ENCODE data around the gene RAD51C. TPM values are rescaled to one million over a fixed set of nuclear protein-coding genes. Genes with fewer than 3 reads are reported as not detected.

Gene RAD51C
- total RNA-seq, 2 experiments from 2014 or later: 51.0 to 118 TPM

DNA sequence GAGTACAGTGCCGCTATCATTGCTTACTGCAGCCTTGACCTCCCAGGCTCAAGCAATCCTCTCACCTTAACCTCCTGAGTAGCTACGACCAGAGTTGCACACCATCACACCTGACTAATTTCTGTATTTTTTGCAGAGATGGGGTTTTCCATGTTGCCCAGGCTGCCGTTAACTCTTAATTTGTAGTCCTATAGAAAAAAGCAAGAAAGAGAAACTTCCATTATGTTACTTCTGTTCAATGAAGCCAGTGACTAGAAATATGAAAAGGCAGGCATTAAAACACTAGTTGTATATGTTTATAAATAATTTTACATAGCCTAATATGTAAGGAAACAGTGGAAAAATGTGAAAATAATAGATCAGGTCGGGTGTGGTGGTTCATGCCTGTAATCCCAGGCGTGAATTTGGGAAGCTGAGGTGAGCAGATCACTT lies 9.7 kb downstream of the RAD51C start:
- no peak for DNase-seq (ENCODE audit: low spot score)
- Histone ChIP-seq H3K9me2 (ENCODE audit: insufficient read depth, low read length) (no peaks in the 10 kb centered on the region), H3K9me3 (ENCODE audit: low read length) (no peaks in the 10 kb centered on the region), H3K27ac (ENCODE audit: low read depth, low read length, poor library complexity, severe bottlenecking) (no peak overlapping the region), H3K79me2 (ENCODE audit: insufficient read depth, low read depth, low read length) (no peaks in the 10 kb centered on the region), H3K4me1 (ENCODE audit: insufficient read depth, low read length, poor library complexity, severe bottlenecking) (no peaks in the 10 kb centered on the region), H2AFZ (ENCODE audit: low read length) (no peak overlapping the region), H4K20me1 (ENCODE audit: insufficient read depth, low read length) (no peaks in the 10 kb centered on the region), H3K36me3 (ENCODE audit: insufficient read depth, low read length) (peaks cover 74% of the 10 kb centered on the region), H3K4me3 (ENCODE audit: low read depth, low read length, poor library complexity, severe bottlenecking) (no peak overlapping the region), H3K4me2 (ENCODE audit: low read length) (no peak overlapping the region)
- BruUV-seq (replicated peaks): no TSS peak
- ChIA-PET CTCF (ENCODE audit: unreplicated experiment) (no interaction called here), POLR2A (interaction anchor here (1.2 kb wide), 1 partner anchor 339 kb away, joined by 3 read pairs; no protein-coding TSS in a partner anchor)
- TF ChIP-seq, protein P1, sequence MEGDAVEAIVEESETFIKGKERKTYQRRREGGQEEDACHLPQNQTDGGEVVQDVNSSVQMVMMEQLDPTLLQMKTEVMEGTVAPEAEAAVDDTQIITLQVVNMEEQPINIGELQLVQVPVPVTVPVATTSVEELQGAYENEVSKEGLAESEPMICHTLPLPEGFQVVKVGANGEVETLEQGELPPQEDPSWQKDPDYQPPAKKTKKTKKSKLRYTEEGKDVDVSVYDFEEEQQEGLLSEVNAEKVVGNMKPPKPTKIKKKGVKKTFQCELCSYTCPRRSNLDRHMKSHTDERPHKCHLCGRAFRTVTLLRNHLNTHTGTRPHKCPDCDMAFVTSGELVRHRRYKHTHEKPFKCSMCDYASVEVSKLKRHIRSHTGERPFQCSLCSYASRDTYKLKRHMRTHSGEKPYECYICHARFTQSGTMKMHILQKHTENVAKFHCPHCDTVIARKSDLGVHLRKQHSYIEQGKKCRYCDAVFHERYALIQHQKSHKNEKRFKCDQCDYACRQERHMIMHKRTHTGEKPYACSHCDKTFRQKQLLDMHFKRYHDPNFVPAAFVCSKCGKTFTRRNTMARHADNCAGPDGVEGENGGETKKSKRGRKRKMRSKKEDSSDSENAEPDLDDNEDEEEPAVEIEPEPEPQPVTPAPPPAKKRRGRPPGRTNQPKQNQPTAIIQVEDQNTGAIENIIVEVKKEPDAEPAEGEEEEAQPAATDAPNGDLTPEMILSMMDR (conservative IDR thresholded peaks at IDR 0.05; ENCODE audit: low read length): no peak
- TF ChIP-seq EZH2phosphoT487 (IDR thresholded peaks at IDR 0.05; ENCODE audit: borderline replicate concordance, low read depth, low read length): no peak
- intact Hi-C loops (cut with micrococcal nuclease; ENCODE audit: unreplicated experiment): no loop called here

DNA sequence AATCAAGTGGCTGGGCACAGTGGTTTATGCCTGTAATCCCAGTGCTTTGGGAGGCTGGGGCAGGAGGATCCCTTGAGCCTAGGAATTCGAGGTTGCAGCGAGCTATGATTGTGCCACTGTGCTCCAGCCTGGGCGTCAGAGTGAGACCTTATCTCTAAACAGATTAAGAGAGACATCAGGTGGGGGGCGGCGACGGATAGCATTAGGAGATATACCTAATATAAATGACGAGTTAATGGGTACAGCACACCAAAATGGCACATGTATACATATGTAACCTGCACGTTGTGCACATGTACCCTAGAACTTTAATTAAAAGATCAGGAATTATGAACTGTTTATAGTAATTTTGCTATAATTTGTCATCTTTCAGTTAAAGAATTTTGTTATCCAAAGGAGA lies 10.3 kb downstream of the RAD51C start:
- Histone ChIP-seq H3K4me1 (ENCODE audit: insufficient read depth, low read length, poor library complexity, severe bottlenecking) (no peaks in the 10 kb centered on the region), H3K4me3 (ENCODE audit: low read depth, low read length, poor library complexity, severe bottlenecking) (no peak overlapping the region), H3K36me3 (ENCODE audit: insufficient read depth, low read length) (peaks cover 79% of the 10 kb centered on the region), H2AFZ (ENCODE audit: low read length) (no peak overlapping the region), H3K79me2 (ENCODE audit: insufficient read depth, low read depth, low read length) (no peaks in the 10 kb centered on the region), H3K9me3 (ENCODE audit: low read length) (no peaks in the 10 kb centered on the region), H3K9me2 (ENCODE audit: insufficient read depth, low read length) (no peaks in the 10 kb centered on the region), H3K27ac (ENCODE audit: low read depth, low read length, poor library complexity, severe bottlenecking) (no peak overlapping the region), H3K4me2 (ENCODE audit: low read length) (no peak overlapping the region), H4K20me1 (ENCODE audit: insufficient read depth, low read length) (no peaks in the 10 kb centered on the region)
- intact Hi-C loops (cut with micrococcal nuclease; ENCODE audit: unreplicated experiment): no loop called here
- ChIA-PET CTCF (ENCODE audit: unreplicated experiment) (no interaction called here), POLR2A (no interaction called here)
- no peak for DNase-seq (ENCODE audit: low spot score)
- TF ChIP-seq, protein P1 (conservative IDR thresholded peaks at IDR 0.05; ENCODE audit: low read length): no peak
- no peak for TF ChIP-seq EZH2phosphoT487 (IDR thresholded peaks at IDR 0.05; ENCODE audit: borderline replicate concordance, low read depth, low read length)
- BruUV-seq (replicated peaks): no TSS peak

DNA sequence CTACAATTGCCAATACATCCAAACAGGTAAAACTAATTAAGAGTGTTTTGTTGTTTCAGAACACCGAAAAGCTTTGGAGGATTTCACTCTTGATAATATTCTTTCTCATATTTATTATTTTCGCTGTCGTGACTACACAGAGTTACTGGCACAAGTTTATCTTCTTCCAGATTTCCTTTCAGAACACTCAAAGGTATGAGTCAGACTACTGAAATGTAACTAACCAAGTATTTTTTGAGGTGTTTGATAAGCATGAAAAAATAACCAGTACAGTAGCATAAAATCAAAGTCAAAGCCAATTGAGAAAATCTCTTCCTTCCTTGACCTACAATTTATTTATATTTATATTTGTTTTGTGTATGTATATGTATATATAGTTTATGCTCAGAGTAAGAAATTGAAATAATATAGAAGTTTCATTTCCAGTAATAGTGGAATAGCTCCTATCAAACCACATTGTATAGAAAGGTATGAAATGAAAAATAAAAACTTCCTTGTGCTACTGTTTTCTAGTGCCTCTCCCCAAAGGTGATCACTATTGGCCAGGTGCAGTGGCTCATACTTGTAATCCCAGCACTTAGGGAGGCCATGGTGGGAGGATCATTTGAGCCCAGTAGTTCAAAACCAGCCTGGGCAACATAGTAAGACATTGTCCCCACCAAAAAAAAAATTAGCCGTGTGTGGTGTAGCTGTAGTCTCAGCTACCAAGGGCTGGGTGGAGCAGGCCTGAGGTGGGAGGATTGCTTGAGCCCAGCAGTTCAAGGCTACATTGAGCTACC lies 10.9 kb downstream of the RAD51C start:
- H3K27ac ChIP-seq (ENCODE audit: low read depth, low read length, poor library complexity, severe bottlenecking): no peak overlapping the region
- H3K9me2 ChIP-seq (ENCODE audit: insufficient read depth, low read length): no peaks in the 10 kb centered on the region
- TF ChIP-seq EZH2phosphoT487 (IDR thresholded peaks at IDR 0.05; ENCODE audit: borderline replicate concordance, low read depth, low read length): no peak
- TF ChIP-seq, protein P1 (conservative IDR thresholded peaks at IDR 0.05; ENCODE audit: low read length): no peak
- H3K36me3 ChIP-seq (ENCODE audit: insufficient read depth, low read length): peaks cover 84% of the 10 kb centered on the region
- no peak for DNase-seq (ENCODE audit: low spot score)
- no peak overlapping the region for H3K4me3 ChIP-seq (ENCODE audit: low read depth, low read length, poor library complexity, severe bottlenecking)
- TSS peak; percentile 18 for BruUV-seq (replicated peaks)
- ChIA-PET POLR2A (interaction anchor here (0.6 to 0.7 kb wide), 3 partner anchors 176 to 856 kb away, joined by 3 to 5 read pairs (median 3); no protein-coding TSS in a partner anchor), CTCF (ENCODE audit: unreplicated experiment) (no interaction called here)
- H4K20me1 ChIP-seq (ENCODE audit: insufficient read depth, low read length): no peaks in the 10 kb centered on the region
- H3K4me1 ChIP-seq (ENCODE audit: insufficient read depth, low read length, poor library complexity, severe bottlenecking): no peaks in the 10 kb centered on the region
- H3K9me3 ChIP-seq (ENCODE audit: low read length): no peaks in the 10 kb centered on the region
- no peak overlapping the region for H2AFZ ChIP-seq (ENCODE audit: low read length)
- no peaks in the 10 kb centered on the region for H3K79me2 ChIP-seq (ENCODE audit: insufficient read depth, low read depth, low read length)
- intact Hi-C loops (cut with micrococcal nuclease; ENCODE audit: unreplicated experiment): no loop called here
- H3K4me2 ChIP-seq (ENCODE audit: low read length): no peak overlapping the region

All from OCI-LY7 (cell line).